ENCODE data around the gene PPP1R27.

PPP1R27 gene

GRCh38 chr17:81838753-81839255 is 4.0 kb upstream of the PPP1R27 start:
- TF ChIP-seq YY1 (IDR thresholded peaks at IDR 0.05; ENCODE audit: insufficient read depth, insufficient read length), result no peak
- TF ChIP-seq SUZ12 (IDR thresholded peaks at IDR 0.05; ENCODE audit: extremely low read depth, insufficient read depth, insufficient read length), result no peak
- no peak for TF ChIP-seq ZNF274 (IDR thresholded peaks at IDR 0.05; ENCODE audit: low read depth, low read length)
- no peak overlapping the region for H3K4me3 ChIP-seq (ENCODE audit: insufficient read length, low read depth)
- H3K36me3 ChIP-seq (ENCODE audit: insufficient read depth, insufficient read length, low read length), result peaks cover 34% of the 10 kb centered on the region
- H3K4me1 ChIP-seq (ENCODE audit: insufficient read depth, insufficient read length), result peaks cover 48% of the 10 kb centered on the region
- H3K9me3 ChIP-seq (ENCODE audit: insufficient read depth, low read length), result no peaks in the 10 kb centered on the region
- no peaks in the 10 kb centered on the region for H3K27me3 ChIP-seq (ENCODE audit: insufficient read depth, insufficient read length)
- H3K9ac ChIP-seq (ENCODE audit: insufficient read length, low read depth), result peak overlapping the region; percentile 43
- no peak for DNase-seq (ENCODE audit: low read depth, low spot score)

- no peak overlapping the region for H3K4me3 ChIP-seq (ENCODE audit: insufficient read length, low read depth)
- DNase-seq (ENCODE audit: low read depth, low spot score), result no peak
- no peaks in the 10 kb centered on the region for H3K9me3 ChIP-seq (ENCODE audit: insufficient read depth, low read length)
- no peak for TF ChIP-seq YY1 (IDR thresholded peaks at IDR 0.05; ENCODE audit: insufficient read depth, insufficient read length)
- no peak for TF ChIP-seq ZNF274 (IDR thresholded peaks at IDR 0.05; ENCODE audit: low read depth, low read length)
- no peak for TF ChIP-seq SUZ12 (IDR thresholded peaks at IDR 0.05; ENCODE audit: extremely low read depth, insufficient read depth, insufficient read length)
- peaks cover under 1% of the 10 kb centered on the region for H3K27me3 ChIP-seq (ENCODE audit: insufficient read depth, insufficient read length)
- peaks cover 47% of the 10 kb centered on the region for H3K4me1 ChIP-seq (ENCODE audit: insufficient read depth, insufficient read length)
- H3K9ac ChIP-seq (ENCODE audit: insufficient read length, low read depth), result no peak overlapping the region
- peaks cover 23% of the 10 kb centered on the region for H3K36me3 ChIP-seq (ENCODE audit: insufficient read depth, insufficient read length, low read length)
These were observed 2.8 kb upstream of the PPP1R27 start for GRCh38 chr17:81837641-81838040.

- no peak for TF ChIP-seq ZNF274 (IDR thresholded peaks at IDR 0.05; ENCODE audit: low read depth, low read length)
- no peak for TF ChIP-seq SUZ12 (IDR thresholded peaks at IDR 0.05; ENCODE audit: extremely low read depth, insufficient read depth, insufficient read length)
- no peak for TF ChIP-seq YY1 (IDR thresholded peaks at IDR 0.05; ENCODE audit: insufficient read depth, insufficient read length)
- Histone ChIP-seq H3K4me3 (ENCODE audit: insufficient read length, low read depth) (peak overlapping the region; percentile 90), H3K4me1 (ENCODE audit: insufficient read depth, insufficient read length) (peaks cover 42% of the 10 kb centered on the region), H3K9ac (ENCODE audit: insufficient read length, low read depth) (peak overlapping the region; percentile 97), H3K36me3 (ENCODE audit: insufficient read depth, insufficient read length, low read length) (peaks cover 16% of the 10 kb centered on the region), H3K9me3 (ENCODE audit: insufficient read depth, low read length) (no peaks in the 10 kb centered on the region), H3K27me3 (ENCODE audit: insufficient read depth, insufficient read length) (peaks cover 11% of the 10 kb centered on the region)
- DNase-seq (ENCODE audit: low read depth, low spot score), result no peak
These were observed 674 bp downstream of the PPP1R27 start for GRCh38 chr17:81833921-81834830.

- peak; percentile 87 for DNase-seq (ENCODE audit: low read depth, low spot score)
These were observed 1.5 kb downstream of the PPP1R27 start, which contains the start of gene MCRIP1 for GRCh38 chr17:81833160-81833920. MCRIP1 (minus strand) TSS chr17:81833291; CDS start chr17:81824506, 8,785 bp downstream.

GRCh38 chr17:81832608-81833159 is 2.2 kb downstream of the PPP1R27 start:
- no peak for DNase-seq (ENCODE audit: low read depth, low spot score)
- Histone ChIP-seq H3K9ac (ENCODE audit: insufficient read length, low read depth) (peak overlapping the region; percentile 98), H3K36me3 (ENCODE audit: insufficient read depth, insufficient read length, low read length) (peaks cover 16% of the 10 kb centered on the region), H3K4me3 (ENCODE audit: insufficient read length, low read depth) (peak overlapping the region; percentile 86), H3K4me1 (ENCODE audit: insufficient read depth, insufficient read length) (peaks cover 37% of the 10 kb centered on the region), H3K27me3 (ENCODE audit: insufficient read depth, insufficient read length) (peaks cover 11% of the 10 kb centered on the region), H3K9me3 (ENCODE audit: insufficient read depth, low read length) (no peaks in the 10 kb centered on the region)
- no peak for TF ChIP-seq YY1 (IDR thresholded peaks at IDR 0.05; ENCODE audit: insufficient read depth, insufficient read length)
- TF ChIP-seq SUZ12 (IDR thresholded peaks at IDR 0.05; ENCODE audit: extremely low read depth, insufficient read depth, insufficient read length), result no peak
- no peak for TF ChIP-seq ZNF274 (IDR thresholded peaks at IDR 0.05; ENCODE audit: low read depth, low read length)

More at GRCh38 chr17:81833160-81833920, 1.5 kb downstream of the PPP1R27 start, which contains the start of gene MCRIP1:
- Histone ChIP-seq H3K4me1 (ENCODE audit: insufficient read depth, insufficient read length) (peaks cover 41% of the 10 kb centered on the region), H3K9me3 (ENCODE audit: insufficient read depth, low read length) (no peaks in the 10 kb centered on the region), H3K4me3 (ENCODE audit: insufficient read length, low read depth) (peak within 1 kb of the TSS; percentile 90), H3K27me3 (ENCODE audit: insufficient read depth, insufficient read length) (peaks cover 11% of the 10 kb centered on the region), H3K36me3 (ENCODE audit: insufficient read depth, insufficient read length, low read length) (peaks cover 16% of the 10 kb centered on the region), H3K9ac (ENCODE audit: insufficient read length, low read depth) (peak within 1 kb of the TSS; percentile 98)
- TF ChIP-seq YY1 (IDR thresholded peaks at IDR 0.05; ENCODE audit: insufficient read depth, insufficient read length) (no peak), ZNF274 (IDR thresholded peaks at IDR 0.05; ENCODE audit: low read depth, low read length) (no peak), SUZ12 (IDR thresholded peaks at IDR 0.05; ENCODE audit: extremely low read depth, insufficient read depth, insufficient read length) (no peak)

- H3K4me1 ChIP-seq (ENCODE audit: insufficient read depth, insufficient read length), result peaks cover 37% of the 10 kb centered on the region
- peak overlapping the region; percentile 86 for H3K4me3 ChIP-seq (ENCODE audit: insufficient read length, low read depth)
- H3K9ac ChIP-seq (ENCODE audit: insufficient read length, low read depth), result peak overlapping the region; percentile 98
- TF ChIP-seq SUZ12 (IDR thresholded peaks at IDR 0.05; ENCODE audit: extremely low read depth, insufficient read depth, insufficient read length), result no peak
- TF ChIP-seq YY1 (IDR thresholded peaks at IDR 0.05; ENCODE audit: insufficient read depth, insufficient read length), result no peak
- TF ChIP-seq ZNF274 (IDR thresholded peaks at IDR 0.05; ENCODE audit: low read depth, low read length), result no peak
- no peak for DNase-seq (ENCODE audit: low read depth, low spot score)
- H3K36me3 ChIP-seq (ENCODE audit: insufficient read depth, insufficient read length, low read length), result peaks cover 16% of the 10 kb centered on the region
- peaks cover 11% of the 10 kb centered on the region for H3K27me3 ChIP-seq (ENCODE audit: insufficient read depth, insufficient read length)
- H3K9me3 ChIP-seq (ENCODE audit: insufficient read depth, low read length), result no peaks in the 10 kb centered on the region
These were observed 2.8 kb downstream of the PPP1R27 start for GRCh38 chr17:81831957-81832607.

Measured in NT2/D1 (cell line).